H1 (cell line): ENCODE measurements around the gene CITED1. TPM values are rescaled to one million over a fixed set of nuclear protein-coding genes. Genes with fewer than 3 reads are reported as not detected.

ENCODE experiments used
- ASH2L ChIP-seq: fragments of 200-600, 300-600 bp; sonication (generic); IDR thresholded peaks from one replicate; pipeline ENCODE4 v1.7.1; 2017; ENCODE audit warnings: low read length
- GTF2F1 ChIP-seq: IDR thresholded peaks from 2 replicates; pipeline ENCODE4 v1.6.1; 2012; ENCODE audit warnings: low read depth, low read length, improper control_type of control experiment, borderline replicate concordance
- JUN ChIP-seq: IDR thresholded peaks from 2 replicates; pipeline ENCODE4 v1.6.1; 2011; ENCODE audit warnings: low read depth, mild to moderate bottlenecking, improper control_type of control experiment, low read length
- SIX5 ChIP-seq: IDR thresholded peaks from 2 replicates; pipeline ENCODE4 v1.6.1; 2011; ENCODE audit warnings: mild to moderate bottlenecking, low read depth, low read length
- polyA plus RNA-seq, 7 experiments: library from polyadenylated mRNA; depleted of rRNA in 3 of 7; stranded (reverse) in 5 of 7; unstranded in 2 of 7; fragments of >200 nt in 5 of 7; fragments of 200-250 nt in 2 of 7; gene quantifications; 1 replicate in 5 of 7; 2 replicates in 1 of 7; 4 replicates in 1 of 7; pipeline versions ENCODE4 v1.2.1 to v1.2.3, GENCODE V29; 2011 to 2013; ENCODE audit warnings: missing spikeins in 2 of 7, mixed read lengths in 2 of 7
- total RNA-seq: library from RNA; stranded (reverse); fragmentation: NEBNext Ultra II Directional; extraction: Animal tissue kit (Norgen Biotek cat#: 25700); gene quantifications from 2 replicates; pipeline ENCODE4 v1.2.1, GENCODE V29; 2021
- TF ChIP-seq, protein P1 (sequence below): fragments of 300-600 bp; sonication (generic); IDR thresholded peaks from 2 replicates; pipeline ENCODE4 v1.7.1; 2012; ENCODE audit warnings: low read length, moderate library complexity, mild to moderate bottlenecking, inconsistent platforms; ENCODE audit not compliant: insufficient replicate concordance

Gene CITED1
- total and polyA plus RNA-seq, 2 of the 8 experiments (the other 6 are each of a cell fraction or from before 2014, with no cell fraction given), result 1.2 to 2.4 TPM

DNA sequence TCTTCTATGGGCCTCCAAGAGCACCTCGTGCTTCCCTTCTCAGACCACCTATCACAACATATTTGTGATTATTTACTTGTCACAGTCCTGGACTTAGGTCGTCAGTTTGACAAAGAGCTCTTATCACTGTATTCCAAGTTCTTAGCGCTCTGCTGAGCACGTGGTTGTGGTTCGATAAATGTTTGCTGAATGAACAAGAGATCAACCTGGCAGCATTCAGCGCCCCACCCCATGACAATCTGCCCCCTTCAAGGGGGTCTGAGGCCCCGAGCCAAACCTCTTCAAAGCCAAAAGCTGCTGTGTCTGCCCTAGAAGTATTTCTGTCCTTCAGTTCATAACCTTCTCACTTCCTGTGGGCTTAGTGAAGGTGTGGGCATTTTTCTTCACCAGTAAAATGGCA lies 43.6 kb downstream of the CITED1 start (continued):
- TF ChIP-seq, protein P1, sequence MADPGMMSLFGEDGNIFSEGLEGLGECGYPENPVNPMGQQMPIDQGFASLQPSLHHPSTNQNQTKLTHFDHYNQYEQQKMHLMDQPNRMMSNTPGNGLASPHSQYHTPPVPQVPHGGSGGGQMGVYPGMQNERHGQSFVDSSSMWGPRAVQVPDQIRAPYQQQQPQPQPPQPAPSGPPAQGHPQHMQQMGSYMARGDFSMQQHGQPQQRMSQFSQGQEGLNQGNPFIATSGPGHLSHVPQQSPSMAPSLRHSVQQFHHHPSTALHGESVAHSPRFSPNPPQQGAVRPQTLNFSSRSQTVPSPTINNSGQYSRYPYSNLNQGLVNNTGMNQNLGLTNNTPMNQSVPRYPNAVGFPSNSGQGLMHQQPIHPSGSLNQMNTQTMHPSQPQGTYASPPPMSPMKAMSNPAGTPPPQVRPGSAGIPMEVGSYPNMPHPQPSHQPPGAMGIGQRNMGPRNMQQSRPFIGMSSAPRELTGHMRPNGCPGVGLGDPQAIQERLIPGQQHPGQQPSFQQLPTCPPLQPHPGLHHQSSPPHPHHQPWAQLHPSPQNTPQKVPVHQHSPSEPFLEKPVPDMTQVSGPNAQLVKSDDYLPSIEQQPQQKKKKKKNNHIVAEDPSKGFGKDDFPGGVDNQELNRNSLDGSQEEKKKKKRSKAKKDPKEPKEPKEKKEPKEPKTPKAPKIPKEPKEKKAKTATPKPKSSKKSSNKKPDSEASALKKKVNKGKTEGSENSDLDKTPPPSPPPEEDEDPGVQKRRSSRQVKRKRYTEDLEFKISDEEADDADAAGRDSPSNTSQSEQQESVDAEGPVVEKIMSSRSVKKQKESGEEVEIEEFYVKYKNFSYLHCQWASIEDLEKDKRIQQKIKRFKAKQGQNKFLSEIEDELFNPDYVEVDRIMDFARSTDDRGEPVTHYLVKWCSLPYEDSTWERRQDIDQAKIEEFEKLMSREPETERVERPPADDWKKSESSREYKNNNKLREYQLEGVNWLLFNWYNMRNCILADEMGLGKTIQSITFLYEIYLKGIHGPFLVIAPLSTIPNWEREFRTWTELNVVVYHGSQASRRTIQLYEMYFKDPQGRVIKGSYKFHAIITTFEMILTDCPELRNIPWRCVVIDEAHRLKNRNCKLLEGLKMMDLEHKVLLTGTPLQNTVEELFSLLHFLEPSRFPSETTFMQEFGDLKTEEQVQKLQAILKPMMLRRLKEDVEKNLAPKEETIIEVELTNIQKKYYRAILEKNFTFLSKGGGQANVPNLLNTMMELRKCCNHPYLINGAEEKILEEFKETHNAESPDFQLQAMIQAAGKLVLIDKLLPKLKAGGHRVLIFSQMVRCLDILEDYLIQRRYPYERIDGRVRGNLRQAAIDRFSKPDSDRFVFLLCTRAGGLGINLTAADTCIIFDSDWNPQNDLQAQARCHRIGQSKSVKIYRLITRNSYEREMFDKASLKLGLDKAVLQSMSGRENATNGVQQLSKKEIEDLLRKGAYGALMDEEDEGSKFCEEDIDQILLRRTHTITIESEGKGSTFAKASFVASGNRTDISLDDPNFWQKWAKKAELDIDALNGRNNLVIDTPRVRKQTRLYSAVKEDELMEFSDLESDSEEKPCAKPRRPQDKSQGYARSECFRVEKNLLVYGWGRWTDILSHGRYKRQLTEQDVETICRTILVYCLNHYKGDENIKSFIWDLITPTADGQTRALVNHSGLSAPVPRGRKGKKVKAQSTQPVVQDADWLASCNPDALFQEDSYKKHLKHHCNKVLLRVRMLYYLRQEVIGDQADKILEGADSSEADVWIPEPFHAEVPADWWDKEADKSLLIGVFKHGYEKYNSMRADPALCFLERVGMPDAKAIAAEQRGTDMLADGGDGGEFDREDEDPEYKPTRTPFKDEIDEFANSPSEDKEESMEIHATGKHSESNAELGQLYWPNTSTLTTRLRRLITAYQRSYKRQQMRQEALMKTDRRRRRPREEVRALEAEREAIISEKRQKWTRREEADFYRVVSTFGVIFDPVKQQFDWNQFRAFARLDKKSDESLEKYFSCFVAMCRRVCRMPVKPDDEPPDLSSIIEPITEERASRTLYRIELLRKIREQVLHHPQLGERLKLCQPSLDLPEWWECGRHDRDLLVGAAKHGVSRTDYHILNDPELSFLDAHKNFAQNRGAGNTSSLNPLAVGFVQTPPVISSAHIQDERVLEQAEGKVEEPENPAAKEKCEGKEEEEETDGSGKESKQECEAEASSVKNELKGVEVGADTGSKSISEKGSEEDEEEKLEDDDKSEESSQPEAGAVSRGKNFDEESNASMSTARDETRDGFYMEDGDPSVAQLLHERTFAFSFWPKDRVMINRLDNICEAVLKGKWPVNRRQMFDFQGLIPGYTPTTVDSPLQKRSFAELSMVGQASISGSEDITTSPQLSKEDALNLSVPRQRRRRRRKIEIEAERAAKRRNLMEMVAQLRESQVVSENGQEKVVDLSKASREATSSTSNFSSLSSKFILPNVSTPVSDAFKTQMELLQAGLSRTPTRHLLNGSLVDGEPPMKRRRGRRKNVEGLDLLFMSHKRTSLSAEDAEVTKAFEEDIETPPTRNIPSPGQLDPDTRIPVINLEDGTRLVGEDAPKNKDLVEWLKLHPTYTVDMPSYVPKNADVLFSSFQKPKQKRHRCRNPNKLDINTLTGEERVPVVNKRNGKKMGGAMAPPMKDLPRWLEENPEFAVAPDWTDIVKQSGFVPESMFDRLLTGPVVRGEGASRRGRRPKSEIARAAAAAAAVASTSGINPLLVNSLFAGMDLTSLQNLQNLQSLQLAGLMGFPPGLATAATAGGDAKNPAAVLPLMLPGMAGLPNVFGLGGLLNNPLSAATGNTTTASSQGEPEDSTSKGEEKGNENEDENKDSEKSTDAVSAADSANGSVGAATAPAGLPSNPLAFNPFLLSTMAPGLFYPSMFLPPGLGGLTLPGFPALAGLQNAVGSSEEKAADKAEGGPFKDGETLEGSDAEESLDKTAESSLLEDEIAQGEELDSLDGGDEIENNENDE, result no peak
- no peak for TF ChIP-seq ASH2L
- no peak for TF ChIP-seq GTF2F1
- TF ChIP-seq SIX5, result no peak
- TF ChIP-seq JUN, result no peak
